Measurements from ENCODE around the gene SH3PXD2B.

DNA sequence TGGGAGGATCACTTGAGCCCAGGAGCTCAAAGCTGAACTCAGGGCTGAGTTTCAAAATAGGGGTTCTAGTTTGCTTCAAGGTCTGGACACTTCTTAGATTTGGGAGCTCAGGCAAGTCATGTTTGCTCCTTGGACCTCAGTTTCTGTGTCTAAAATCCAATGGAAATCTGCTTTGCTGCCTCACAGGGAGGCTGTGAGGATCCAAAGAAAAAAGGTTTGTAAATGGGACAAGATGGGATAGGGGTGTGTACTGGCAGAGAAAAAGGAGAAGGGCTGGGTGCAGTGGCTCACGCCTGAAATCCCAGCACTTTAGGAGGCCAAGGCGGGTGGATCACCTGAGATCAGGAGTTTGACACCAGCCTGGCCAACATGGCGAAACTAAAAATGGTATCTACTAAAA, 39.6 kb upstream of the SH3PXD2B start:
- TF ChIP-seq, protein P1, sequence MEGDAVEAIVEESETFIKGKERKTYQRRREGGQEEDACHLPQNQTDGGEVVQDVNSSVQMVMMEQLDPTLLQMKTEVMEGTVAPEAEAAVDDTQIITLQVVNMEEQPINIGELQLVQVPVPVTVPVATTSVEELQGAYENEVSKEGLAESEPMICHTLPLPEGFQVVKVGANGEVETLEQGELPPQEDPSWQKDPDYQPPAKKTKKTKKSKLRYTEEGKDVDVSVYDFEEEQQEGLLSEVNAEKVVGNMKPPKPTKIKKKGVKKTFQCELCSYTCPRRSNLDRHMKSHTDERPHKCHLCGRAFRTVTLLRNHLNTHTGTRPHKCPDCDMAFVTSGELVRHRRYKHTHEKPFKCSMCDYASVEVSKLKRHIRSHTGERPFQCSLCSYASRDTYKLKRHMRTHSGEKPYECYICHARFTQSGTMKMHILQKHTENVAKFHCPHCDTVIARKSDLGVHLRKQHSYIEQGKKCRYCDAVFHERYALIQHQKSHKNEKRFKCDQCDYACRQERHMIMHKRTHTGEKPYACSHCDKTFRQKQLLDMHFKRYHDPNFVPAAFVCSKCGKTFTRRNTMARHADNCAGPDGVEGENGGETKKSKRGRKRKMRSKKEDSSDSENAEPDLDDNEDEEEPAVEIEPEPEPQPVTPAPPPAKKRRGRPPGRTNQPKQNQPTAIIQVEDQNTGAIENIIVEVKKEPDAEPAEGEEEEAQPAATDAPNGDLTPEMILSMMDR (conservative IDR thresholded peaks at IDR 0.05; ENCODE audit: low read length): no peak
- TF ChIP-seq EZH2phosphoT487 (IDR thresholded peaks at IDR 0.05; ENCODE audit: borderline replicate concordance, low read depth, low read length): no peak
